Suprapubic skin (tissue), 4 donors: ENCODE measurements around the gene COPS9. TPM values are rescaled to one million over a fixed set of nuclear protein-coding genes. Genes with fewer than 3 reads are reported as not detected.

Source experiments
- DNase-seq, 2 donors: peaks; one replicate each; pipeline ENCODE4 v3.0.0-alpha.2; 2019; ENCODE audit warnings: low spot score in 2 of 2
- H3K27ac ChIP-seq: fragments of 200-600 bp; sonication (generic); one replicate; pipeline ENCODE4 v1.5.1; 2019
- H3K27me3 ChIP-seq: fragments of 200-600 bp; sonication (generic); one replicate; pipeline ENCODE4 v1.5.1; 2019
- H3K36me3 ChIP-seq: fragments of 200-600 bp; sonication (generic); one replicate; pipeline ENCODE4 v1.5.1; 2019
- H3K4me1 ChIP-seq: fragments of 200-600 bp; sonication (generic); one replicate; pipeline ENCODE4 v1.5.1; 2019
- H3K4me3 ChIP-seq: fragments of 200-600 bp; sonication (generic); one replicate; pipeline ENCODE4 v1.5.1; 2019; ENCODE audit warnings: mild to moderate bottlenecking
- H3K9me3 ChIP-seq: fragments of 200-600 bp; sonication (generic); one replicate; pipeline ENCODE4 v1.5.1; 2019
- EP300 ChIP-seq: sonication (generic); formaldehyde crosslinking; IDR thresholded peaks from one replicate; pipeline ENCODE4 v1.6.1; 2017; ENCODE audit warnings: antibody characterized with exemption
- POLR2A ChIP-seq, 2 donors: fragments of 450-650 bp; IDR thresholded peaks; one replicate each; pipeline ENCODE4 v1.6.1; 2017; ENCODE audit warnings: antibody characterized with exemption in 2 of 2, mild to moderate bottlenecking in 2 of 2, moderate library complexity in 2 of 2
- POLR2AphosphoS5 ChIP-seq, 3 donors: sonication (generic); formaldehyde crosslinking; IDR thresholded peaks; one replicate each; pipeline ENCODE4 v1.6.1; 2017; ENCODE audit warnings: antibody characterized with exemption in 3 of 3
- WGBS: methylation state at CpG from one replicate; pipeline ENCODE4 v1.1.5; 2018; 5-methylcytosine and 5-hydroxymethylcytosine counted together
- total RNA-seq, 4 donors: library from RNA; depleted of rRNA; stranded (reverse); fragments of >200 nt; gene quantifications; one replicate each; pipeline ENCODE4 v1.1.0, GENCODE V29; 2016
- TF ChIP-seq, protein P1 (sequence below), 2 donors: fragments of 200-600 bp in 1 of 2; fragments of 450-650 bp in 1 of 2; sonication (generic) in 1 of 2; IDR thresholded peaks; one replicate each; pipeline ENCODE4 v1.5.1; 2016 to 2019; ENCODE audit warnings: antibody characterized with exemption in 2 of 2, mild to moderate bottlenecking in 1 of 2, moderate library complexity in 1 of 2

The COPS9 gene
- total RNA-seq, 4 donors from 2014 or later, result 30.6 to 178 (median 143) TPM

GRCh38 chr2:240157147-240157470, 21.0 kb upstream of the COPS9 start:
- 93% methylated on average over 5 of the region's 5 CpGs for WGBS
- DNase-seq, result no peak
- Histone ChIP-seq H3K4me1 (no peaks in the 10 kb centered on the region), H3K27me3 (peaks cover 31% of the 10 kb centered on the region), H3K36me3 (no peaks in the 10 kb centered on the region), H3K27ac (no peak overlapping the region), H3K9me3 (no peaks in the 10 kb centered on the region), H3K4me3 (no peak overlapping the region)
- TF ChIP-seq POLR2A (IDR thresholded peaks at IDR 0.05) (no peak), EP300 (no peak), POLR2AphosphoS5 (IDR thresholded peaks at IDR 0.05) (no peak)
- TF ChIP-seq, protein P1, sequence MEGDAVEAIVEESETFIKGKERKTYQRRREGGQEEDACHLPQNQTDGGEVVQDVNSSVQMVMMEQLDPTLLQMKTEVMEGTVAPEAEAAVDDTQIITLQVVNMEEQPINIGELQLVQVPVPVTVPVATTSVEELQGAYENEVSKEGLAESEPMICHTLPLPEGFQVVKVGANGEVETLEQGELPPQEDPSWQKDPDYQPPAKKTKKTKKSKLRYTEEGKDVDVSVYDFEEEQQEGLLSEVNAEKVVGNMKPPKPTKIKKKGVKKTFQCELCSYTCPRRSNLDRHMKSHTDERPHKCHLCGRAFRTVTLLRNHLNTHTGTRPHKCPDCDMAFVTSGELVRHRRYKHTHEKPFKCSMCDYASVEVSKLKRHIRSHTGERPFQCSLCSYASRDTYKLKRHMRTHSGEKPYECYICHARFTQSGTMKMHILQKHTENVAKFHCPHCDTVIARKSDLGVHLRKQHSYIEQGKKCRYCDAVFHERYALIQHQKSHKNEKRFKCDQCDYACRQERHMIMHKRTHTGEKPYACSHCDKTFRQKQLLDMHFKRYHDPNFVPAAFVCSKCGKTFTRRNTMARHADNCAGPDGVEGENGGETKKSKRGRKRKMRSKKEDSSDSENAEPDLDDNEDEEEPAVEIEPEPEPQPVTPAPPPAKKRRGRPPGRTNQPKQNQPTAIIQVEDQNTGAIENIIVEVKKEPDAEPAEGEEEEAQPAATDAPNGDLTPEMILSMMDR (IDR thresholded peaks at IDR 0.05), result no peak

DNA sequence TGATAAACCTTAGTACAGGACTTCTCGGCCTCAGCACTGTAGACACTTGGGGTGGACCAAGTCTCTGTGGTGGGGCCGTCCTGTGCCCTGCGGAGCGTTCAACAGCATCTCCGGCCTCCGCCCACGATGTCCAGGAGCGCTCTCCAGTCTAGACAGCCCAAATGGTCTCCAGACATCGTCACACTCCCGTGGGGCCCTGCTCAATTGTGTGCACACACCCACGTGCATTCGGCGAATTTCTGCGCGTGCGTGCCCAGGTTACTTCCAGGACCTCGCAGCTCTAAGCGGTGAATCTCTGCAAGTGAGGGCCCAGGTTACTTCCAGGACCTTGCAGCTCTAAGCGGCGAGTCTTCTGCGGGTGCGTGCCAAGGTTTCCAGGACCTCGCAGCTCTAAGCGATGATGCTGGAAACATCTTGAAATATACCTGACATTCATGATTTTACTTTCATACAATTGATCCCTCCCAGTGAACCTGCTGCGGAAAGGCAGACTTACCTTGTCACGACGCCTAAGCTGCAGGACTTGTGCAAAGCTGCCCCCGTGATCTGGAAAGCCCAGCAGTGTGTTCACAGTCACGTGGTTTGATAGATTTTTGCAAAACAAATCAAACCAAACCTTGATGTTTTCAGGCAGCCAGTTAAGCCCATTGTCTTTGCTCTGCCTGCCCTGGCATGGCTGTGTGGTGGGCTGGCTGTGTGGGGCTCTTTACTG, 20.5 kb upstream of the COPS9 start:
- WGBS, result 79% methylated on average over 29 of the region's 29 CpGs
- no peaks in the 10 kb centered on the region for H3K36me3 ChIP-seq
- H3K27me3 ChIP-seq, result peaks cover 34% of the 10 kb centered on the region
- no peak for DNase-seq
- H3K9me3 ChIP-seq, result no peaks in the 10 kb centered on the region
- TF ChIP-seq EP300 (no peak), POLR2AphosphoS5 (IDR thresholded peaks at IDR 0.05) (no peak), POLR2A (IDR thresholded peaks at IDR 0.05) (no peak)
- TF ChIP-seq, protein P1 (IDR thresholded peaks at IDR 0.05), result no peak
- no peak overlapping the region for H3K27ac ChIP-seq
- H3K4me3 ChIP-seq, result no peak overlapping the region
- no peaks in the 10 kb centered on the region for H3K4me1 ChIP-seq

- Histone ChIP-seq H3K36me3 (no peaks in the 10 kb centered on the region), H3K4me3 (no peak overlapping the region), H3K27ac (no peak overlapping the region), H3K4me1 (no peaks in the 10 kb centered on the region), H3K9me3 (no peaks in the 10 kb centered on the region), H3K27me3 (peaks cover 42% of the 10 kb centered on the region)
- 81% methylated on average over 13 of the region's 13 CpGs for WGBS
- no peak for DNase-seq
- TF ChIP-seq EP300 (no peak), POLR2A (IDR thresholded peaks at IDR 0.05) (no peak), POLR2AphosphoS5 (IDR thresholded peaks at IDR 0.05) (no peak)
- TF ChIP-seq, protein P1 (IDR thresholded peaks at IDR 0.05), result no peak
Observed at GRCh38 chr2:240155745-240156390, 19.8 kb upstream of the COPS9 start.

DNA sequence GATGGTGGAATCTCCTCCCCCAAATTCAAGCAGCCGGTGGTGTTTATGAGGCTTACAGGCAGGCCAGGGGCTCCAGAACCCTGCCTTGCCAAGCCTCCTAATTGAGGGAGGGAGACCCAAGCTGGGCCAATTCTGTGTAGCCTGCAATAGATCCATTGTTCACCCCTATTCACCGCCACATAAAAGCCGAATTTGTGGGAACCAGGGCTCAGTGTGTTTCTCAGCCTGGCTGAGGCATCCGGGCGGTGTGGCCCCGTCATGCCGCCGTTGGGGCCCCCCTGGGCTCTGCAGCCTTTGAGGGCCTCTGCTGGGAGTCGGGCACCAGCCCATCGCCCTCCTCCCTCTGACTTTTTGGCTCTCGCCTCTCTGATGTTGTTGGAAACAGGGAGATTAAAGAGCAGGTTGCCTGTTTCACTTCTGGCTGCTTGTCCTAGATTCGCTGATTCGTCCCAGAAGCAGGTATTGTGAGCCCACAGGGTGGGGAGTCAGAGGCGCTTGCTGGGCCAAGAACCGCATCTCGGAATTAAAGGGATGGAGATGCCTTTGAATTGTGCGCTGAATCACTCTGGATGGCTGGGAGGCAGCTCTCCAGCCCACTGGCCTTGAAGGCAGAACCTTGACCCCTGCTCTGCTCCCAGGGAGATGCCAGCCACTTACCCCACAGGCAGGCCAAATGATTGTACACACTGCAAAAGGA, 19.1 kb upstream of the COPS9 start:
- peaks cover 48% of the 10 kb centered on the region for H3K27me3 ChIP-seq
- no peaks in the 10 kb centered on the region for H3K4me1 ChIP-seq
- no peak for DNase-seq
- H3K36me3 ChIP-seq, result no peaks in the 10 kb centered on the region
- no peaks in the 10 kb centered on the region for H3K9me3 ChIP-seq
- no peak for TF ChIP-seq EP300
- H3K27ac ChIP-seq, result no peak overlapping the region
- 36% methylated on average over 7 of the region's 17 CpGs for WGBS
- H3K4me3 ChIP-seq, result no peak overlapping the region

DNA sequence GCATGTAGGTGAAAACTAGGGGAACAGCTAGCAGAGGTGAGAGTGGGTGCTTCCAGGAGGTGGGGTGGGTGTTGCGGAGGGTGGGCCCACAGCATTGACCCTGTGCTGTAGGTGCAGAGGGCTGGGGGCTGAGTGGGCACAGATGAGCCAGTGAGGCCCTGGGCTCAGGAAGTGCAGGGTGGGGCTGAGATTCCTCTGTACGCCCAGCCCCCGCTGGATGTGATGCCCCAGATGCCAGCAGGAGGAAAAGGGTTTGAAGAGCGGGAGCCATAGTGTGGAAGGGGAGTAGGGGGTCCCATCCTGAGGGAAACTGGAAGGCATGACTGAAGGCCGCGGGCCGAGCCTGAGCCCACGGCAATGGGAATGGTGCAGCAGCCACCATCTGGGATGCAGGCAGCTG, 18.5 kb upstream of the COPS9 start:
- H3K4me3 ChIP-seq, result no peak overlapping the region
- DNase-seq, result no peak
- H3K27ac ChIP-seq, result no peak overlapping the region
- no peaks in the 10 kb centered on the region for H3K36me3 ChIP-seq
- TF ChIP-seq POLR2AphosphoS5 (IDR thresholded peaks at IDR 0.05) (no peak), POLR2A (IDR thresholded peaks at IDR 0.05) (no peak), EP300 (no peak)
- TF ChIP-seq, protein P1 (IDR thresholded peaks at IDR 0.05), result no peak
- H3K27me3 ChIP-seq, result peaks cover 54% of the 10 kb centered on the region
- no peaks in the 10 kb centered on the region for H3K4me1 ChIP-seq
- no peaks in the 10 kb centered on the region for H3K9me3 ChIP-seq
- 74% methylated on average over 8 of the region's 8 CpGs for WGBS
